K562 (cell line): ENCODE results near the gene MMP10. TPM values are rescaled to one million over a fixed set of nuclear protein-coding genes. Genes with fewer than 3 reads are reported as not detected.

Source experiments
- ATAC-seq: fragments of 200-7000 bp; cut with Tn5 transposase; 3 replicates; pipeline ENCODE4 v1.9.1; 2020; ENCODE audit warnings: moderate library complexity
- BruUV-seq: library from RNA; stranded (reverse); fragments of 400-500 nt; replicated peaks from 2 replicates; lab custom pipeline; 2021; lab: Mats Ljungman, UMichigan
- CTCF ChIA-PET: fragments of 300-600 bp; formaldehyde crosslinking; extraction: SDS; loops from one replicate; lab custom pipeline; 2021; ENCODE audit warnings: low intra/inter-chr PET ratio; lab: Yijun Ruan, JAX
- POLR2A ChIA-PET: fragments of 300-600, 350-650 bp; sonication (Branson Sonifier 250); formaldehyde crosslinking; extraction: SDS; loops from one replicate; lab custom pipeline; 2021; ENCODE audit warnings: antibody characterized with exemption, inconsistent platforms; lab: Yijun Ruan, JAX
- DNase-seq, 4 experiments: peaks; one replicate each; pipeline versions ENCODE4 v3.0.0 to v3.0.0-alpha.2; 2011 to 2018; ENCODE audit warnings: low spot score in 3 of 4, mixed read lengths in 3 of 4; ENCODE audit errors: extremely low read depth in 1 of 4
- FAIRE-seq: peaks from 2 replicates; lab custom pipeline; 2011; peaks lifted over from hg19 to GRCh38; lab: Jason Lieb, UNC
- H2AFZ ChIP-seq: 2 replicates; pipeline ENCODE4 v1.6.0; 2011; ENCODE audit warnings: low read depth, low read length, control low read depth, inconsistent platforms
- H3K27ac ChIP-seq: fragments of 200-600 bp; 3 replicates; pipeline ENCODE4 v1.8.0; 2011; ENCODE audit warnings: low read depth, mild to moderate bottlenecking, control low read depth, inconsistent platforms, low read length, moderate library complexity, mixed read lengths; ENCODE audit errors: extremely low read depth
- H3K27me3 ChIP-seq, 2 experiments: fragments of 300-600 bp in 1 of 2; 2 replicates in 1 of 2; 3 replicates in 1 of 2; pipeline versions ENCODE4 v1.6.0 to v1.8.0; 2011; ENCODE audit warnings: inconsistent platforms in 2 of 2, low read length in 2 of 2, mild to moderate bottlenecking in 1 of 2, mixed read lengths in 1 of 2, moderate library complexity in 1 of 2; ENCODE audit not compliant: control insufficient read depth in 2 of 2, insufficient read depth in 2 of 2
- H3K36me3 ChIP-seq: fragments of 300-600 bp; 3 replicates; pipeline ENCODE4 v1.8.0; 2011; ENCODE audit warnings: mild to moderate bottlenecking, low read length, inconsistent platforms; ENCODE audit not compliant: control insufficient read depth, insufficient read depth
- H3K4me1 ChIP-seq, 2 experiments: fragments of 200-600 bp in 1 of 2; replicated peaks in 1 of 2; 2 replicates in 1 of 2; 3 replicates in 1 of 2; pipeline versions ENCODE4 v1.5.1 to v1.8.0; 2011; ENCODE audit warnings: inconsistent platforms in 2 of 2, low read length in 2 of 2, mild to moderate bottlenecking in 1 of 2, mixed read lengths in 1 of 2, moderate library complexity in 1 of 2; ENCODE audit not compliant: control insufficient read depth in 2 of 2, insufficient read depth in 2 of 2
- H3K4me2 ChIP-seq: 2 replicates; pipeline ENCODE4 v1.6.1; 2011; ENCODE audit warnings: low read length, control low read depth, inconsistent platforms, mixed read lengths; ENCODE audit not compliant: insufficient read depth
- H3K4me3 ChIP-seq: fragments of 200-600 bp; sonication (generic), shearing (Covaris generic); 2 replicates; pipeline ENCODE4 v1.5.1; 2016; ENCODE audit warnings: control low read depth, inconsistent platforms
- H3K79me2 ChIP-seq: fragments of 200-600 bp; 3 replicates; pipeline ENCODE4 v1.8.0; 2011; ENCODE audit warnings: low read length, inconsistent platforms; ENCODE audit not compliant: control insufficient read depth, insufficient read depth
- H3K9ac ChIP-seq, 2 experiments: 2 replicates each; pipeline versions ENCODE4 v1.6.0 to v1.6.1; 2011; ENCODE audit warnings: low read depth in 2 of 2, low read length in 2 of 2, control low read depth in 1 of 2, inconsistent platforms in 1 of 2, mild to moderate bottlenecking in 1 of 2, mixed read lengths in 1 of 2; ENCODE audit not compliant: insufficient read depth in 1 of 2
- H3K9me1 ChIP-seq: one replicate; pipeline ENCODE4 v1.6.0; 2011; ENCODE audit warnings: inconsistent platforms, mild to moderate bottlenecking, low read length, moderate library complexity; ENCODE audit not compliant: control insufficient read depth, insufficient read depth
- H3K9me3 ChIP-seq: replicated peaks from 2 replicates; pipeline ENCODE4 v1.5.1; 2011; ENCODE audit warnings: low read depth, low read length, inconsistent platforms; ENCODE audit not compliant: control insufficient read depth, insufficient read depth
- H4K20me1 ChIP-seq: replicated peaks from 2 replicates; pipeline ENCODE4 v1.6.1; 2011; ENCODE audit warnings: low read length, inconsistent platforms, mixed read lengths; ENCODE audit not compliant: control insufficient read depth, insufficient read depth
- ELF2 ChIP-seq: fragments of 250-450 bp; sonication (Bioruptor Pico); IDR thresholded peaks from 2 replicates; pipeline ENCODE4 v1.5.0; 2021; ENCODE audit warnings: mild to moderate bottlenecking
- SREBF1 ChIP-seq: fragments of 150-350 bp; IDR thresholded peaks from 2 replicates; pipeline ENCODE4 v1.6.1; 2014; ENCODE audit warnings: antibody characterized with exemption, low read depth, low read length, borderline replicate concordance
- U2AF2 ChIP-seq: fragments of 200-400 bp; formaldehyde crosslinking; optimal IDR thresholded peaks from 2 replicates; pipeline ENCODE3; 2017; ENCODE audit warnings: low read depth, mild to moderate bottlenecking, low read length
- WGBS: fragments of 100-300 bp; shearing (Covaris generic); methylation state at CpG from one replicate; pipeline ENCODE4 v1.1.6; 2016; ENCODE audit warnings: low coverage, mixed read lengths; ENCODE audit not compliant: insufficient coverage; ENCODE audit errors: missing lambda C conversion rate; 5-methylcytosine and 5-hydroxymethylcytosine counted together
- in situ Hi-C: fragments of 300-500 bp; cut with MboI; formaldehyde crosslinking; loops from 4 replicates; pipeline ENCODE4 v1.15.0; 2018; ENCODE audit warnings: inconsistent platforms, mixed read lengths
- intact Hi-C: fragments of 100-400 bp; cut with micrococcal nuclease; formaldehyde crosslinking; loops from 2 replicates; pipeline ENCODE4 v1.14.2; 2022
- polyA plus RNA-seq, 8 experiments: library from polyadenylated mRNA; depleted of rRNA in 4 of 8; stranded (reverse) in 5 of 8; unstranded in 3 of 8; fragments of >200 nt; fragmentation: Nextera tagmentation in 2 of 8; fragmentation: Illumina TruSeq in 1 of 8; extraction: Ambion mirVana in 2 of 8; extraction: Trizol in 1 of 8; gene quantifications; 2 replicates each; pipeline versions ENCODE4 v1.2.1 to v1.2.3, GENCODE V29; 2011 to 2014; ENCODE audit warnings: inconsistent platforms in 1 of 8, missing spikeins in 1 of 8
- total RNA-seq, 7 experiments: library from RNA; depleted of rRNA in 6 of 7; stranded (reverse); fragments of >200 nt in 6 of 7; fragmentation: Illumina TruSeq in 2 of 7; extraction: Trizol in 2 of 7; gene quantifications; 2 replicates each; pipeline versions ENCODE4 v1.2.1 to v1.2.3, GENCODE V29; 2011 to 2021; ENCODE audit warnings: low replicate concordance in 1 of 7
- TF ChIP-seq, protein P1 (sequence below): fragments of 250-450 bp; sonication (Bioruptor Pico); IDR thresholded peaks from 2 replicates; pipeline ENCODE4 v1.5.0; 2022; ENCODE audit warnings: mild to moderate bottlenecking

Gene MMP10
- total and polyA plus RNA-seq, 9 of the 15 experiments (the other 6 are each of a cell fraction or from before 2014, with no cell fraction given) = not detected

DNA sequence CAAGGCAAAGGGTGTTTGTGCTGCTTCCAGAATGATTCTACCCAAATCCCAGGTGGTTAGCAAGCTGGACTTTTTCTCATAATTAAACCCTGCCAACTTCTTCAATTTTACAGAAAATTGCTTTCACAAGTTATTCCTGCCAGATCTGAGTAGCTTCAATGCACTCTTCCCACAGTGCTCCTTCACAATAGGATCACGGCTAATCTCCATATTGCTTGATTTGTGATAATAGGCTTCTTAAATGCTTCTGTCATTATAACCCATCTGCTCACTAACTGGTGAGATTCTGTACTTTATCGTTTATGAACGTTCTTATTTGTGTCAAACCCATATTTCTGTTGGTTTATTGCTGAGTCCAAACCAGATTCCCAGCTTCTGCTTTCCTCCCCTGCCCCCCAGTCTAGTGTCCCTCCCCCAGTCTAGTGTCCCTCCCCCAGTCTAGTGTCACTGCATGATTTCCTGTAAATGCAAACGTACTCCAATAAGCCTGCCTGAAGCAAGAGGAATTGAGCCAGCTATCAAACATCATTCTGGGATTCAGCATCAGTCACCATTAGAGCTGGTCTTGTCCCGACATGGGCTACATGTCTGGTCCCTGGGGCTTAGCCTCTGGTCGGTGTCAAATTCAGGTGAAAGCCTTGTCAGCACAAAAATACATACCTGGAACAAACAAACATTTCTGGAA, 49.0 kb upstream of the MMP10 start:
- no peak overlapping the region for H3K27ac ChIP-seq
- ATAC-seq = no peak
- WGBS = under 1% methylated on average over 6 of the region's 6 CpGs
- CTCF ChIA-PET = no interaction called here
- H2AFZ ChIP-seq = no peak overlapping the region
- POLR2A ChIA-PET = no interaction called here
- H3K27me3 ChIP-seq = no peaks in the 10 kb centered on the region
- H3K79me2 ChIP-seq = no peaks in the 10 kb centered on the region
- no peak overlapping the region for H3K9ac ChIP-seq
- FAIRE-seq = no peak
- TF ChIP-seq ELF2 (CRISPR knock-in tag) (no peak), SREBF1 (no peak), U2AF2 (no peak)
- TF ChIP-seq, protein P1, sequence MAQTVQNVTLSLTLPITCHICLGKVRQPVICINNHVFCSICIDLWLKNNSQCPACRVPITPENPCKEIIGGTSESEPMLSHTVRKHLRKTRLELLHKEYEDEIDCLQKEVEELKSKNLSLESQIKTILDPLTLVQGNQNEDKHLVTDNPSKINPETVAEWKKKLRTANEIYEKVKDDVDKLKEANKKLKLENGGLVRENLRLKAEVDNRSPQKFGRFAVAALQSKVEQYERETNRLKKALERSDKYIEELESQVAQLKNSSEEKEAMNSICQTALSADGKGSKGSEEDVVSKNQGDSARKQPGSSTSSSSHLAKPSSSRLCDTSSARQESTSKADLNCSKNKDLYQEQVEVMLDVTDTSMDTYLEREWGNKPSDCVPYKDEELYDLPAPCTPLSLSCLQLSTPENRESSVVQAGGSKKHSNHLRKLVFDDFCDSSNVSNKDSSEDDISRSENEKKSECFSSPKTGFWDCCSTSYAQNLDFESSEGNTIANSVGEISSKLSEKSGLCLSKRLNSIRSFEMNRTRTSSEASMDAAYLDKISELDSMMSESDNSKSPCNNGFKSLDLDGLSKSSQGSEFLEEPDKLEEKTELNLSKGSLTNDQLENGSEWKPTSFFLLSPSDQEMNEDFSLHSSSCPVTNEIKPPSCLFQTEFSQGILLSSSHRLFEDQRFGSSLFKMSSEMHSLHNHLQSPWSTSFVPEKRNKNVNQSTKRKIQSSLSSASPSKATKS (CRISPR knock-in tag) = no peak
- H3K9me3 ChIP-seq = no peaks in the 10 kb centered on the region
- no peak overlapping the region for H3K4me3 ChIP-seq
- H3K36me3 ChIP-seq = no peaks in the 10 kb centered on the region
- in situ Hi-C loops = no loop called here
- no peaks in the 10 kb centered on the region for H4K20me1 ChIP-seq
- H3K4me2 ChIP-seq = no peak overlapping the region
- intact Hi-C loops = no loop called here
- BruUV-seq = no TSS peak
- no peaks in the 10 kb centered on the region for H3K9me1 ChIP-seq
- DNase-seq = no peak
- H3K4me1 ChIP-seq = no peaks in the 10 kb centered on the region
